Body of pancreas (tissue), 4 donors: ENCODE measurements around the gene NUDT3. TPM values are rescaled to one million over a fixed set of nuclear protein-coding genes. Genes with fewer than 3 reads are reported as not detected.
"Not testable (repeated sequence)": the region's sequence is repeated elsewhere in the genome, so short reads cannot be mapped to it uniquely, and the experiment has no call there.

Experiments
- ATAC-seq: fragments of 150-250 bp; one replicate; pipeline ENCODE4 v1.9.1; 2016
- DNase-seq, 4 donors: peaks; one replicate each; pipeline ENCODE4 v3.0.0-alpha.2; 2019
- H3K27ac ChIP-seq, 4 donors: fragments of 200-600 bp; sonication (generic); 1 replicate in 3 of 4; 2 replicates in 1 of 4; pipeline versions ENCODE4 v1.5.1 to v1.6.1; 2016 to 2019; ENCODE audit warnings: mild to moderate bottlenecking in 1 of 4, mixed read lengths in 1 of 4, moderate library complexity in 1 of 4
- H3K27me3 ChIP-seq, 2 donors: fragments of 200-600 bp; sonication (generic); one replicate each; pipeline ENCODE4 v1.6.0; 2016; ENCODE audit warnings: mild to moderate bottlenecking in 1 of 2
- H3K36me3 ChIP-seq, 2 donors: fragments of 200-600 bp; sonication (generic); replicated peaks in 1 of 2; 2 replicates each; pipeline ENCODE4 v1.5.1; 2016; ENCODE audit warnings: low read depth in 2 of 2; ENCODE audit not compliant: insufficient read depth in 1 of 2
- H3K4me1 ChIP-seq: fragments of 200-600 bp; sonication (generic); one replicate; pipeline ENCODE4 v1.6.0; 2016
- H3K4me3 ChIP-seq, 2 donors: fragments of 200-600 bp; sonication (generic); 1 replicate in 1 of 2; 2 replicates in 1 of 2; pipeline ENCODE4 v1.5.1; 2016 to 2019
- H3K9me3 ChIP-seq, 3 donors: fragments of 200-600 bp; sonication (generic); 1 replicate in 2 of 3; 2 replicates in 1 of 3; pipeline ENCODE4 v1.5.1; 2016
- POLR2A ChIP-seq, 3 donors: fragments of 450-650 bp; IDR thresholded peaks; one replicate each; pipeline ENCODE4 v1.6.1; 2016; ENCODE audit warnings: antibody characterized with exemption in 3 of 3, mild to moderate bottlenecking in 2 of 3
- WGBS, 2 donors: methylation state at CpG; one replicate each; pipeline ENCODE4 v1.1.5; 2017; 5-methylcytosine and 5-hydroxymethylcytosine counted together
- intact Hi-C: fragments of 100-400 bp; cut with DNase I; formaldehyde crosslinking; loops from one replicate; pipeline ENCODE4 v1.15.1; 2023
- total RNA-seq, 2 donors: library from RNA; depleted of rRNA; stranded (reverse); fragments of >200 nt; gene quantifications; one replicate each; pipeline ENCODE4 v1.1.0, GENCODE V29; 2016
- TF ChIP-seq, protein P1 (sequence below), 7 experiments: fragments of 450-650 bp in 4 of 7; fragments of 200-600 bp in 3 of 7; sonication (generic) in 3 of 7; IDR thresholded peaks; one replicate each; pipeline ENCODE4 v1.5.1; 2016 to 2019; ENCODE audit warnings: antibody characterized with exemption in 7 of 7

NUDT3 gene
- total RNA-seq, 2 donors from 2014 or later, result 14.2 to 22.1 TPM

DNA sequence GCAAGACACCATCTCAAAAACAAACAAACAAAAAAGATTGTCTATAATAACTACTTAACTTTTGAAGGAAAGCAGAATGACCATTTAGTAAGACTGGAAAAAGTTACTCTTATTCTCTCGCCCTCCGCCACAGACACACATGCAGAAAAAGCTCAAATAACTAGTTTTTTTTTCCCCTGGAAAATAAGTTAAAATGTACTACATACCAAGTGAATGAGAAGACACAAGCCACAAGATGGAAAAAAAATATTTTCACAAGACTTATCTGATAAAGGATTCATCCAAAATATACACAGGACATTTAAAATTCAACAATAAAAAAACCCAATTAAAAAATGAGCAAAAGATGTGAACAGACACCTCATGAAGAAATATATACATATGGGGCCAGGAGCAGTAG lies 31.9 kb downstream of the NUDT3 start:
- ATAC-seq, result no peak
- no peak overlapping the region for H3K27ac ChIP-seq
- intact Hi-C loops, result no loop called here
- H3K9me3 ChIP-seq, result no peaks in the 10 kb centered on the region
- 86 to 100% methylated on average over 2 of the region's 2 CpGs for WGBS, 2 donors
- H3K4me3 ChIP-seq, result no peak overlapping the region
- no peaks in the 10 kb centered on the region for H3K27me3 ChIP-seq
- H3K36me3 ChIP-seq, result no peaks in the 10 kb centered on the region
- DNase-seq, result no peak
- TF ChIP-seq POLR2A (IDR thresholded peaks at IDR 0.05), result no peak
- TF ChIP-seq, protein P1, sequence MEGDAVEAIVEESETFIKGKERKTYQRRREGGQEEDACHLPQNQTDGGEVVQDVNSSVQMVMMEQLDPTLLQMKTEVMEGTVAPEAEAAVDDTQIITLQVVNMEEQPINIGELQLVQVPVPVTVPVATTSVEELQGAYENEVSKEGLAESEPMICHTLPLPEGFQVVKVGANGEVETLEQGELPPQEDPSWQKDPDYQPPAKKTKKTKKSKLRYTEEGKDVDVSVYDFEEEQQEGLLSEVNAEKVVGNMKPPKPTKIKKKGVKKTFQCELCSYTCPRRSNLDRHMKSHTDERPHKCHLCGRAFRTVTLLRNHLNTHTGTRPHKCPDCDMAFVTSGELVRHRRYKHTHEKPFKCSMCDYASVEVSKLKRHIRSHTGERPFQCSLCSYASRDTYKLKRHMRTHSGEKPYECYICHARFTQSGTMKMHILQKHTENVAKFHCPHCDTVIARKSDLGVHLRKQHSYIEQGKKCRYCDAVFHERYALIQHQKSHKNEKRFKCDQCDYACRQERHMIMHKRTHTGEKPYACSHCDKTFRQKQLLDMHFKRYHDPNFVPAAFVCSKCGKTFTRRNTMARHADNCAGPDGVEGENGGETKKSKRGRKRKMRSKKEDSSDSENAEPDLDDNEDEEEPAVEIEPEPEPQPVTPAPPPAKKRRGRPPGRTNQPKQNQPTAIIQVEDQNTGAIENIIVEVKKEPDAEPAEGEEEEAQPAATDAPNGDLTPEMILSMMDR (IDR thresholded peaks at IDR 0.05), result no peak
- H3K4me1 ChIP-seq, result peaks cover 22% of the 10 kb centered on the region

- H3K4me3 ChIP-seq, result no peak overlapping the region
- H3K27me3 ChIP-seq, result no peaks in the 10 kb centered on the region
- intact Hi-C loops, result no loop called here
- WGBS, 2 donors, result 87% methylated on average over 2 of the region's 2 CpGs
- ATAC-seq (no peak), DNase-seq (no peak)
- peaks cover 22% of the 10 kb centered on the region for H3K4me1 ChIP-seq
- TF ChIP-seq POLR2A (IDR thresholded peaks at IDR 0.05), result no peak
- TF ChIP-seq, protein P1 (IDR thresholded peaks at IDR 0.05), result no peak
- H3K9me3 ChIP-seq, result no peaks in the 10 kb centered on the region
- no peaks in the 10 kb centered on the region for H3K36me3 ChIP-seq
- H3K27ac ChIP-seq, result no peak overlapping the region
These were observed 32.9 kb downstream of the NUDT3 start for GRCh38 chr6:34359418-34360158.

- no peaks in the 10 kb centered on the region for H3K27me3 ChIP-seq
- intact Hi-C loops, result no loop called here
- TF ChIP-seq, protein P1 (IDR thresholded peaks at IDR 0.05), result no peak
- no peak for TF ChIP-seq POLR2A (IDR thresholded peaks at IDR 0.05)
- 28 to 29% methylated on average over 3 of the region's 3 CpGs for WGBS, 2 donors
- DNase-seq (peak in 3 of 4 donors; percentile 22 to 51 (median 26)), ATAC-seq (no peak)
- peaks cover 17% of the 10 kb centered on the region for H3K4me1 ChIP-seq
- no peaks in the 10 kb centered on the region for H3K9me3 ChIP-seq
- H3K4me3 ChIP-seq, result no peak overlapping the region
- no peak overlapping the region for H3K27ac ChIP-seq
- no peaks in the 10 kb centered on the region for H3K36me3 ChIP-seq
These were observed 34.0 kb downstream of the NUDT3 start for GRCh38 chr6:34358389-34358905.

DNA sequence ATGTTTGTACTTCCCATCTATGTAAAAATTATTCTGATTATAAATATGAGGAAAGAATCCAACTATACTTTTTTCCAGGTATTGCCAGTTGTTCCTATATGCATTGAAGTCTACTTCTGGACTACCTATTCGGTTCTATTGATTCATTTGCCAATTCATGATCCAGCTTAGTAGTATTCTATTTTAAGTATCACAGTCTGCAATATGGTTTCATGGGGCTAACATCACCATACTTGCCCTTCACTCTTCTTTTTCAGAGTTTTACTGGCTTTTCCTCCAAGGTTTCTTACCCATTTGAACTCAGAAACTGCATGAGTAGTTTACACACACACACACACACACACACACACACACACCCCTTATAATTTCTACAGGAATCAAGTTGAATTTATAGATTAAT lies 34.5 kb downstream of the NUDT3 start:
- TF ChIP-seq POLR2A (IDR thresholded peaks at IDR 0.05), result no peak
- TF ChIP-seq, protein P1 (IDR thresholded peaks at IDR 0.05), result no peak

GRCh38 chr6:34355889-34356288 lies 36.6 kb downstream of the NUDT3 start:
- H3K4me1 ChIP-seq, result peaks cover 15% of the 10 kb centered on the region
- H3K27me3 ChIP-seq, result no peaks in the 10 kb centered on the region
- no peak overlapping the region for H3K4me3 ChIP-seq
- TF ChIP-seq, protein P1 (IDR thresholded peaks at IDR 0.05), result no peak
- TF ChIP-seq POLR2A (IDR thresholded peaks at IDR 0.05), result no peak
- intact Hi-C loops, result no loop called here
- WGBS, 2 donors, result 80 to 85% methylated on average over 3 of the region's 3 CpGs
- no peak overlapping the region for H3K27ac ChIP-seq
- ATAC-seq (no peak), DNase-seq (no peak)
- H3K9me3 ChIP-seq, result no peaks in the 10 kb centered on the region
- no peaks in the 10 kb centered on the region for H3K36me3 ChIP-seq

More for the DNA sequence above, 34.5 kb downstream of the NUDT3 start:
- DNase-seq, result no peak
- Histone ChIP-seq H3K9me3 (no peaks in the 10 kb centered on the region), H3K27ac (no peak overlapping the region), H3K4me3 (no peak overlapping the region), H3K36me3 (no peaks in the 10 kb centered on the region), H3K27me3 (no peaks in the 10 kb centered on the region), H3K4me1 (peaks cover 12% of the 10 kb centered on the region)
- WGBS, 2 donors, result 33% methylated on average over 1 of the region's 1 CpG
- ATAC-seq, result no peak
- intact Hi-C loops, result no loop called here

DNA sequence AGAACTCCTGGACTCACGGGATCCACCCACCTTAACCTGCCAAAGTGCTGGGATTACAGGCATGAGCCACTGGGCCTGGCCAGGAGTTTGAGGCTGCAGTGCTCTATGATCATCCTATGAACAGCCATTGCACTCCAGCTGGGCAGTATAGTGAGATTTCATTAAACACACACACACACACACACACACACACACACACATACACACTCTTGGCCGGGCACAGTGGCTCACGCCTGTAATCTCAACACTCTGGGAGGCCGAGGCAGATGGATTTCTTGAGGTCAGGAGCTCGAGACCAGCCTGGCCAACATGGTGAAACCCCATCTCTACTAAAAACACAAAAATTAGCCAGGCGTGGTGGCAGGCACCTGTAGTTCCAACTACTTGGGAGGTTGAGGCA lies 38.2 kb downstream of the NUDT3 start:
- H3K4me1 ChIP-seq, result peaks cover 28% of the 10 kb centered on the region
- ATAC-seq, H3K27ac ChIP-seq, H3K9me3 ChIP-seq, H3K36me3 ChIP-seq, H3K4me3 ChIP-seq, H3K27me3 ChIP-seq, intact Hi-C loops, DNase-seq: not testable (repeated sequence)
- WGBS, 2 donors, result 95 to 97% methylated on average over 4 to 6 of the region's 6 CpGs

GRCh38 chr6:34353530-34353929 lies 38.9 kb downstream of the NUDT3 start:
- H3K27ac ChIP-seq, H3K4me3 ChIP-seq, ATAC-seq, H3K27me3 ChIP-seq, H3K9me3 ChIP-seq, H3K36me3 ChIP-seq, DNase-seq, intact Hi-C loops: not testable (repeated sequence)
- H3K4me1 ChIP-seq, result peaks cover 26% of the 10 kb centered on the region
- 93% methylated on average over 7 of the region's 7 CpGs for WGBS, 2 donors
